GM21447 (cell line): ENCODE data around the gene CCDC24.

Experiments used
- ATAC-seq: cut with Tn5 transposase; IDR thresholded peaks from one replicate; pipeline ENCODE4 v1.9.1; 2021; ENCODE audit not compliant: unreplicated experiment

Gene CCDC24

DNA sequence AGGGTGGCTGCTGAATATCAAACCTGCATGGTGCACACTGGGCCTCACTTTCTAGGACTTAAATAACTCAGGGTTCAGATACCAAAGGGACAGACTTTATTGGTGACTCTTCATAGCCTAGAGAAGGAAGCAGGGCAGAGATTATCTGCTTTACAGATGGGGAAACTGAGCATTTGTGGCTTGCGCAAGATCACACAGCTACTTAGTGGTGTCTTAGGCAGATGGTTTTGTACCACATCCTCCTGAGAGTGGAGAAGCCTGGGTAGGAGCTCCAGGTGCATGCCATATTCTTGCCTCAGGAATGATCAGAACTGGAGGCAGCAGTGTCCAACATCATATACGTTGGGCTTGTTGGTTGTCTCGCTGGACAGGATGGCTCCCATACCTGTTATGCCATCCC lies 28.4 kb upstream of the CCDC24 start:
- ATAC-seq, result no peak

DNA sequence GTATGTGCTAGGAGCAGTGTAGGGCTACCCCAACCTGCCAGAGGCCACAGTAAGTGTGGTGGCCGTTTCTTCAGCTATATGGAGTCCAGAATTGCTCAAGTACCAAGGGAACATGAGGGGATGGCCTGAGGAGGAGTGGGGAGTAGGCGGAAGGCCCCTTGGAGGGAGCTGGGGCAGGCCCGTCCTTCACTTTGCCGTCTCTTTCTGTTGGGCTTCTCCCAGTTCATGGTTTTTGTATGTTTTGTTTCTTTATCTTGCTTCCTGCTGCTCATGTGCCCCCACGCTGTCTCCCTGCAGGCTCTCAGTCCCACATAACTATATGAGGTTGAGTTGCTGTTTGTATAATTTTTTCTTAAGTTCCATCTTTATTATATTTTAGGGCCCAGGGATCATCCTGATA lies 27.5 kb upstream of the CCDC24 start:
- ATAC-seq, result no peak

DNA sequence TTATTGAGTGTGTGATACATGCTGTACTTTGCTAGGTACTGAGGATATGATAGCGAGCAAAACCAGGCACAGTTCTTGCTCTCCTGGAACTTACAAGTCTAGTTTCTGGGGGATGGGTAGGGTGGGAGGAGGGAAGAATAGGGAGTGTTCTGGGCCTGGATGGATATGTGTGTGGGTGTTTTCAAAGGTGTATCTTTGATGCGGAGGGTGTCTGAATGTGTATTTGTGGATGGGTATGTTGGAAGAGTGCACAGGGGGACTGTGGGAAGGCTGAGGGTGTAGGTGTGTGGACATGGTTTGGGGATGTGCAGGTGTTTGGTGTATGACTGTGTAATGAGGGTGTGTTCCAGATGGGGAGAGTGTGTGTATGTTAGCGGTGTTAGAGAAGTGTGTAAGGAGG lies 26.1 kb upstream of the CCDC24 start:
- ATAC-seq, result no peak

DNA sequence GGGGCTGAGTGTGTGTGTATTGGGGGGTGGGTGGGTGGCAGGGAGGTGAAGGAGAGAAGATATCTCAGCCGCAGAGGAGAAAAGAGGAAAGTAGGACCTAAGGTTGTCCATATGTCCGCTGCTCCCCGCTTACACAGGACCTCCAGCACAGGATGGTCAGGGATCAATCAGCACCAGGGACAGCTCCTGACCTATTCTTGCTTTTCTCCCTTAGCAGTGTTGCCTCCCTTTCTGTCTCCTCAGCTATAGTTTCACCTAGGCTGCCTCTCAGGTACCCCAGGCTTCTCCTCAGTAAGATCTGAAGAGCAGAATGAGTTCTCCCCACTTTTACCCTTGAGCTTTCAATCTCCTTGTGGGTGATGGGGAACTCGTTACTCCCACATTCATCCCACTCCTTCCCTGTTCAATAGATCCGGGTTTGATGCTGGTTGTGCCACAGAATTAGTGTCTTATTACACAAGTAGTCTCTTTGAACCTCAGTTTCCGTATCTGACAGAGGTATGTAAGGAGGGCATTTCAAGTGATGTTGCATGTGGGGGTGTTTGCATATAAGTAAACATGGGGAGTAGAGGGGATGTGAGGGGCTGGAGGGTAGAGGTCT lies 23.0 kb upstream of the CCDC24 start:
- no peak for ATAC-seq

DNA sequence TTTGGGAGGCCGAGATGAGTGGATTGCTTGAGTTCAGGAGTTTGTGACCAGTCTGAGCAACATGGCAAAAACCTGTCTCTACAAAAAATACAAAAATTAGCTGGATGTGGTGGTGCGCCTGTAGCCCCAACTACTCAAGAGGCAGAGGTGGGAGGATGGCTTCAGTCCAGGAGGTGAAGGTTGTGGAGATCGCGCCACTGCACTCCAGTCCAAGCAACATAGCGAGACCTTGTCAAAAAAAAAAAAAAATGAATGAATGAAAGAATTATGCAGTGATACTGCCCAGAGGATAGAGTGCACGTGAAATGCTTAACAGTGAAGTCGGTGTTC lies 22.0 kb upstream of the CCDC24 start:
- no peak for ATAC-seq

DNA sequence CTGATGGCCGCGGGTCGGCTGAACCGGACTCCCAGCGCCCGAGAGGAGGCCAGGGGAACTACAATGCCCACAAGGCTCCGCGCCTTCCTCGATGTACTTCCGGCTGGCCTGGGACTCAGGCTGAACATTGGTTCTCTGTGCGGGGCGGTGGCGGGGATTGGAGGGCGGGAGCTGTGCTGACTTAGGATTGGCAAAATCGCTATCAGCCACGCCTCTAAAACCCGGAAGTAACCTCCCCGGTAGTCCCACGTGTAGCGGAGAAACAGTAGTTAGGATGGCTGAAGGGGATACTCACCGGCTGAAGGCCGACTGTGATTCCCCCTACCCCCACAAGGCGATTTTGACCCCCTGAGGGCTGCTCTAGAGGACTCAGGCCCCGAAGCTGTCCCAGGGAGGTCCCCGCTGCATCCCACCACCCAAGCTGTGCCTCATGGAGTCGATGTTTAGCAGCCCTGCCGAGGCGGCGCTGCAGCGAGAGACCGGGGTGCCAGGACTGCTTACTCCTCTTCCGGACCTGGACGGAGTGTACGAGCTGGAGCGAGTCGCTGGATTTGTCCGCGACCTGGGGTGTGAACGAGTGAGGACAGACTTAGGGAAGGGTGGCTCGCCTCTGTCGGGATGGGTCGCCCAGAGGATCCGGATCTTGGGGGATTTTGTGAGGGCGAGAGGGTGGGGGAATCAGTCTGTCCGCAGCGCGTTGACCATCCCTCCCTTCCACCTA lies 21.5 kb upstream of the CCDC24 start, which contains the start of gene DPH2:
Gene DPH2 (plus strand): TSS at position 265 of the 721 bp plus-strand sequence. CDS start 166 bp downstream, at position 431.
- ATAC-seq, result peak; percentile 81

DNA sequence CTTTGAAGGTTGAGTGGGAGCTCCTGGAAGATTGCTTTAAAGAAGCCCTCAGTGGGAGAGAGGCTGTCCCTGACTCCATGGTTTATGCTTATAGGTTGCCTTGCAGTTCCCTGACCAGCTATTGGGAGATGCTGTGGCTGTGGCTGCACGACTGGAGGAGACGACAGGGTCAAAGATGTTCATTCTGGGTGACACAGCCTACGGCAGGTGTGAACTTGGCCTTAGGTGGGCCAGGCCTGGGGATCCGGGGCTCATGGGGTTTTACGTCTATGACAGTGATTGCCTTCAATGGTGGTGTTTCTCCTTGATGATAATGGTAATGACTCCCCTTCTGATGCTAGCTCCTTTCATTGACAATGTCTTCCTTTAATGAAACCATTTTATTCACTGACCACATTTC lies 20.9 kb upstream of the CCDC24 start:
- ATAC-seq, result no peak

DNA sequence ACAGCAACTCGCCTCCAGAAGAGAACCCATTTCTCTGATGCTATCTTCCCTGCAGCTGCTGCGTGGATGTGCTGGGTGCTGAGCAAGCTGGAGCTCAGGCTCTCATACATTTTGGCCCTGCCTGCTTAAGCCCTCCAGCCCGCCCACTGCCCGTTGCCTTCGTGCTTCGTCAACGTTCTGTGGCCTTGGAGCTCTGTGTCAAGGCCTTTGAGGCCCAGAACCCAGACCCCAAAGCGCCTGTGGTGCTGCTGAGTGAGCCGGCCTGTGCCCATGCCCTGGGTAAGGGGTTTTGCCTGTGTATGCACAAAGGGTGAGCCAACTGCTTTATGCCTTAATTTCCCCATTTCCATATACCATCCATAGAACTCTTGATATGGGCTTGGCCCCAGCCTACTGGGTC lies 20.5 kb upstream of the CCDC24 start:
- no peak for ATAC-seq

DNA sequence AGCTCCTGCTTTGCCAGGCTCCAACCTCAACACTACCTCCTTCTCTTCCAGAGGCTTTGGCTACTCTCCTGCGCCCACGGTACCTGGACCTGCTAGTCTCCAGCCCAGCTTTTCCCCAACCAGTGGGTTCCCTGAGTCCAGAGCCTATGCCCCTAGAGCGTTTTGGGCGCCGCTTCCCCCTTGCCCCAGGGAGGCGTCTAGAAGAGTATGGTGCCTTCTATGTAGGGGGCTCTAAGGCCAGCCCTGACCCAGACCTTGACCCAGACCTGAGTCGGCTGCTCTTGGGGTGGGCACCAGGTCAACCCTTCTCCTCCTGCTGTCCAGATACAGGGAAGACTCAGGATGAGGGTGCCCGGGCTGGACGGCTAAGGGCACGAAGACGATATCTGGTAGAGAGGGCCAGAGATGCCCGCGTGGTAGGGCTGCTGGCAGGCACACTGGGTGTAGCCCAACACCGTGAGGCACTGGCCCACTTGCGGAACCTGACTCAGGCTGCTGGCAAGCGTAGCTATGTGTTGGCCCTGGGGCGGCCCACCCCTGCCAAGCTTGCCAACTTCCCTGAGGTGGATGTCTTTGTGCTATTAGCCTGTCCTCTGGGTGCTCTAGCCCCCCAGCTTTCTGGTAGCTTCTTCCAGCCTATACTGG lies 19.9 kb upstream of the CCDC24 start:
- no peak for ATAC-seq

DNA sequence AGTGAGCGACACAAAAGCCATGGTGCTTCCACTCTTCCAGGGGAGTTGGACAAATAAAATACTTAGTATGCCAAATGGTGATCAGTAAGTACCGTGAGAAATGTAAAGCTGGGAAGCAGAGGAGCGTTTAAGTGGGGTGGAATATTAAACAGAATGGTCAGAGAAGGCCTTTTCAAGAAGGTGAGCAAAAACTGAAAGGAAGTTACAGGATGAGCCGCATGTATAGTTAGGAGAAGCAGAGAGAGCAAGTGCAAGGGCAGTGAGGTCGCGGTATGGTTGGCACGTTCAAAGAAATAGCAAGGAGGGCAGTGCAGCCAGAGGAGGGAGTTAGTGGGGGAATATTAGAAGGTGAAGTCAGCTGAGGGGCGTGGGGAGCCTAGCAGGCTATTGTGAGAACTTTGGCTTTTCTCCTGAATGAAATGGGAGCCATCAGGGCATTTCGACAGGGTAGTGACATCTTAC lies 17.4 kb upstream of the CCDC24 start:
- no peak for ATAC-seq

DNA sequence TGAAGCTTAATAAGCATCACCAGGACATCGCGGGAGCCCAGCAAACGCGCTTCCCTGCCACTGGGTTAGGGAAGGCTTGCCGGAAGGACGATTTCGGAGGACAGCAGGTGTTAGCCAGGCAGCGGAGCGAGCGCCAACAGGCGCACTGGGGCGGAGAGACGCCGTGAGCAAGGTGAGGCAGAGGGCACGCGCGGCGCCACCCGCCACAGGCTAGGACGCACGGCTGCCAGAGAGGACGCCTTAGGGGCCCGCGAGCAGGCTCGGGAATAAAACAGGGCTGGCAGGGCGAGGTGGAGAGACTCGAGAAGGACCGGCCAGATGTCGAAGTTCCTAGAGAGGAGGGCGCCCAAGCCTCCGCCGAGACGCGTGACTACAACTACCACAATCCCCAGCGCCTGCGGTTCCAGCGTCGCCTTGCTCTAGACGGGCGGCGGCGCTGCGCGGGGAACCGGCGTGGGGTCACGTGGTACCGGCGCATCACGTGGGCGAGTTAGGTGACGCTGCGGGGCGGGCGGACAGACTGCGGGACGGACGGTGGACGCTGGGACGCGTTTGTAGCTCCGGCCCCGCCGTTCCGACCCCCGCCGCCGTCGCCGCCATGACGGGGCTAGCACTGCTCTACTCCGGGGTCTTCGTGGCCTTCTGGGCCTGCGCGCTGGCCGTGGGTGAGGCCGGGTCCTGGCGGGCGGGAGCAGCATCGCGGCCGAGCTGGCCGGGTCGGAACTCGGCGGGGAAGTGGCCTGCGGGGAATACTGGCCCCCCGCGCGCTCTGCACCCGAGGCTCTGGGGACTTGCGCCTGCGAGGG lies 16.8 kb upstream of the CCDC24 start, which contains the start of gene ATP6V0B:
Gene ATP6V0B (plus strand): TSS at position 518 of the 806 bp plus-strand sequence. CDS start 81 bp downstream, at position 599.
- ATAC-seq, result peak; percentile 64

DNA sequence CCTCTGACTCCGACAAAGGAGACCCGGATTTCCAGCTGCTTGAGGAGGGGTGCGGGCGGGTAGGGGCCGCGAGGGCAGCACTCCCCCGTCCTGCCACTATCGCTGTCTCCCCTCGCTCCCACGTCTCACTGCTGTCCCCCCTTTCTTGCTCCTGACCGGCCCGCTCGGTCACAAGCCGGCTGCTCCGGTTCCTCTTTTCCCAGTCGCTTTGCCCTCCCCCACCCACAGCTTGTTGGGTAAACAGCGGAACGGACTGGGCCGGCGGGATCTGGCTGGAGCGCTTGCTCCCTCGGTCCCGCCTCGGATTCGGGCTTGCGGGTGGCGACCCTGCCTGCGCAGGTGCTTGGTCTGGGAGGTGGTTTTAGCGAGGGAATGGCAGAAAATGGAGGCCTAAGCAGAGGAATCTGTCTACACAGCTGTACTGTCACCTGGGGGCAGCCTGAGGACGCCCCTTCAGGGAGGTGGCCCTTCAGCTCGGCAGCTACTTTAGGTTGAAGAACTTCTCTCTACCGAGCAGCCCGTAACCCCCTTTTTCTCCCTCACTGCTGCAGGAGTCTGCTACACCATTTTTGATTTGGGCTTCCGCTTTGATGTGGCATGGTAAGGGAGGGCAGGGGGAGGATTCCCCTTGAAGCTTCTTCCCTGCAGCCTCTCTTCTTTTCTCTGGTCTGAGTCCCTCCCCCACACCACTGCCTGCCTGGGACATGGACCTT lies 16.0 kb upstream of the CCDC24 start:
- no peak for ATAC-seq

DNA sequence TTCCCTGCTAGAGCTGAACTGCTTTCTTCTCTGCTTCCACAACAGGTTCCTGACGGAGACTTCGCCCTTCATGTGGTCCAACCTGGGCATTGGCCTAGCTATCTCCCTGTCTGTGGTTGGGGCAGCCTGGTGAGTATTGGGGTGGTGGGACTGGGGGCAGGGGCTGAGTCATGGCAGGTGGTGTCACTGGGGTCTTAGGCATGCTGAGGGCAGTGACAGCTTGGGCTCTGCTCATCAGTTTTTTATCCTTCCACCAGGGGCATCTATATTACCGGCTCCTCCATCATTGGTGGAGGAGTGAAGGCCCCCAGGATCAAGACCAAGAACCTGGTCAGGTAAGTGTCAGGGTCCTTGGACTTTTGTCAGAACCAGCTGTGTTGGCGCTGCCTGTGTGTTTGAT lies 15.4 kb upstream of the CCDC24 start:
- ATAC-seq, result no peak

DNA sequence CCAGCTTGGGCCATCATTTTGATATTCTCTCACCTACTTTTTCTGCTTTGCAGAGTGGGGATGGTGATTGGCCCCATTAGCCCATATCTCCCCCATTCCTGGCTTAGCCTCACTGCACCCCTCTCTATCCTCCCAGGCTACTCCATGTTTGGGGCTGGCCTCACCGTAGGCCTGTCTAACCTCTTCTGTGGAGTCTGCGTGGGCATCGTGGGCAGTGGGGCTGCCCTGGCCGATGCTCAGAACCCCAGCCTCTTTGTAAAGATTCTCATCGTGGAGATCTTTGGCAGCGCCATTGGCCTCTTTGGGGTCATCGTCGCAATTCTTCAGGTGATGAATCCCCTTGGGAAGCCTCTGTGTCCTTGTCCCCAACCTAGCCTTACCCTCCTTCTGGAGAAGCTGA lies 14.5 kb upstream of the CCDC24 start:
- ATAC-seq, result no peak

DNA sequence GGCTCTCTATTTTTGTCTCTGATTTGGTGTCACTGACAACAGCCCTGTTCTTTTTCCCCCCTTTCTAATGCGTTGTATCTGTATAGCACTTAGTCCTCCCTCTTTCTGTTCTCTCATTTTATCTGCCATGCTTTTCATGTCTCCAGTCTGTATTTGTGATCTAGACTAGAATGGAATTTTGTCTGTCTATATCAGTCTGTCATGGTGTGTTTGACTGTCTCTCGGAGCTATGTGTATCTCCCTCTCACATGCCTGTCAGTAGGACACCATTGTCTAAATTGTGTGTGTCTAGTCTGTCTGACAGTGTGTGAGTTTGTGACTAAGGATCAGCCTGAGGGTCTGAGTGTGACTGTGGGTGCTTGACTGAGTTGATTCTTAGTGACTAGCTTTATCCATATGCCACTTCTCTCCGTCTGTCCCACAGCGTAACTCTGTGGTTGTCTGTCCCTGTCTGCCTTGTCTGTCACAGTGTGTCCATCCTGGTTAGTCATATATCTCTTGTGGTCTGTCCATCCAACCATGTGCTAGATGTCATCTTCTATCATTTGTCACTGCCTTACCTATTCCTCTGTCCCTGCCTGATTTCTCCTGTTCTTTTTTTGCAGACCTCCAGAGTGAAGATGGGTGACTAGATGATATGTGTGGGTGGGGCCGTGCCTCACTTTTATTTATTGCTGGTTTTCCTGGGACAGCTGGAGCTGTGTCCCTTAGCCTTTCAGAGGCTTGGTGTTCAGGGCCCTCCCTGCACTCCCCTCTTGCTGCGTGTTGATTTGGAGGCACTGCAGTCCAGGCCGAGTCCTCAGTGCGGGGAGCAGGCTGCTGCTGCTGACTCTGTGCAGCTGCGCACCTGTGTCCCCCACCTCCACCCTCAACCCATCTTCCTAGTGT lies 13.8 kb upstream of the CCDC24 start:
- ATAC-seq, result no peak

DNA sequence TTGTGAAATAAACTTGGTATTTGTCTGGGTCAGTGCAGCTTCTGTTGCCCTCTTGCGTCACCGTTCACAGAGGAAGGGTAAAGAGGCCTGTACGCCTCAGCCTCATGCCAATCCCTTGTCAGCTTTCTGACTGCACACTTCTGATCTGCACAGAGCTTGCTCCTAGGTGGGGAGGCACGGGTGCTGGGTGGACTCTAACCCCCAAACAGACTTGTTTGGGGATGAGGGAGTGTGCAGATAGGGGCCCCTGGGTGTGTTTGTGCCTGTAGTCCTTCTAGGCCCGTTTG lies 13.2 kb upstream of the CCDC24 start:
- ATAC-seq, result no peak

DNA sequence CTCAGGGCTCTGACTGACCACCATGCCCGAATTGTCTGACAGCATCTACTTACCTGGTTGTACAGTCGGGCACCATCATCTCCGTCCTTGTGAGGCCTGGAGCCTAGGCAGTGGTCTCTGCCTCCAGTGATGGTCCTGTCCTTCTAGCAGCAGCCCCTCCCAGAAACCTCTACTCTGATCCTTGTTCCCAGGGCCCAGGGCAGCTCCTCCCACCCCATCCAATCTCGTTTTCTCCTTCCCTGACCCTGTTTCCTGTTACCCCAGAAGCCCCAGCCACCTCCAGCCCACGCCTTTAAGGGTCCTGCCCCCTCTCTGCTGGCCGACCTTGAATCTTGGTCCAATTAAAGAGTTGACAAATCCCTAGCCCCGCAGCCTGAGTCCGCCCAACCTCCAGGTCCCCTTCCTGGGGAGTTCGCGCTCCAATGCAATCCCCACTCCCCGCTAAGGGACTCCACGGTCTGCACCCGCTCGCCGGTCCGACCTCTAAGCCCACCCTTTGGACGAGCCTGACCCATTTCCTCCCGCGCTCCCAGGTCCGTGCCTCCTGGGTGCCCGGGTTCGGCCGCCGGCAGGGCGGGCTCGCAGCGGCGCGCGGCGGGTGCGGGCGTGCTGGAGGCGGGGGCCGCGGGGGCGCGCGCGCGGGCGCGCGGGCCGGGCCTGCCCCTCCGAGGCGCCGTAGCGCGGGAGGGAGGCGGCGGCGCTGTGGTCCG lies 12.7 kb upstream of the CCDC24 start, which contains the start of gene B4GALT2:
Gene B4GALT2 (plus strand): TSS at position 660 of the 710 bp plus-strand sequence. CDS start 1,951 bp downstream, outside the sequence.
- no peak for ATAC-seq

DNA sequence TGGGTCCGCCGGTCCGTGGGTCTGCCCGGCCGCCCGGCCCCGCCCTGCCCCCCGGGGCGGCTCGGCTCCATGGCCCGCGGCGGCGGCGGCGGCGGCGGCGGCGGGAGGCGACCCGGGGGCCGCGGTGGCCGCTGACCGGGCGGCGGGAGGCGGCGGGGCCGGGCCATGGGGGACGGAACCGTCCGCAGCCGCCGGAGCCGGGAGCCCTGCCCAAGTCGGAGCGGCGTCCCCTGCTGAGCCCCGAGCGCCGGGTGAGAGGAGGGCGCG lies 12.2 kb upstream of the CCDC24 start:
- no peak for ATAC-seq

DNA sequence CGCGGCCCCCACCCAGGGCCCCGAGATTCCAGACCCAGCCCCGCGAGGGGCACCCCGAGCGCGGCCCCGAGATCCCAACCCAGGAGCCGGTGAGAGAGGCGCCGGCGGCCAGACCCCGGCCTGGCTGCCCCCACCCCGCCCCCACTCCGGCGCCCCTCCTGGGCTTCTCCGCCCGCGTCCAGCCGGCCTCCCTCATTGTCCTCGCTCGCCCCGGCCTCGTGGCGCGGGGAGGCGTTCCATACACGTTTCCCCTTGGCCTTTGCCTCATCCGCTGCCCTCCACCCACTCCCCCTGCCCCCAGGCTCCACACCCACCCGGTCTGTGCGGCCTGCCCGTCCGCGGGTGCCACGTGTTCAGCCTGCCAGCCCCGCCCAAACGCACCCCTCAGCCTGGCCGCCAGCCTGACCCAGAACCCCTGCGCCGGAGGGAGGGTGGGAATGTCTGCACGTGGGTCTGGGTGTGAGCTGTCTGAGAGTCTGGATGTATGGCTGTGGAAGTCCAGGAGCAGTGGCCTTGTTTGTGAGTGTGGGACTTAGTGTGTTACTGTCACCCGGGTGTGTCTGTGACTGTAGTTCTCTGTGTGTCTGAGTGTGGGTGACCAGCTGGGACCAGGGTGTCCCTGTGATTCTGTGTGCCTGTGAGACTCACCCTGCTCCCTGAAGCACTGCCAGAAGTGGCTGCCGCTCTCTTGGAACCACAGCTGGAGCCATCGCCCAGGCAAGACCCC lies 11.7 kb upstream of the CCDC24 start:
- ATAC-seq, result no peak
